Small intestine (tissue), 7 donors: ENCODE data around the gene MRPL28. TPM values are rescaled to one million over a fixed set of nuclear protein-coding genes. Genes with fewer than 3 reads are reported as not detected.
"Not testable (repeated sequence)": the region's sequence is repeated elsewhere in the genome, so short reads cannot be mapped to it uniquely, and the experiment has no call there.

ENCODE experiments used
- DNase-seq, 2 donors: peaks; one replicate each; pipeline versions ENCODE4 v3.0.0 to v3.0.0-alpha.2; 2013
- FAIRE-seq: peaks from 2 replicates; lab custom pipeline; 2012; peaks lifted over from hg19 to GRCh38; lab: Jason Lieb, UNC
- H3K27ac ChIP-seq, 3 donors: one replicate each; pipeline ENCODE4 v1.5.1; 2013; ENCODE audit warnings: low read length in 2 of 3, mild to moderate bottlenecking in 2 of 3, control low read depth in 1 of 3, inconsistent platforms in 1 of 3, low read depth in 1 of 3, moderate library complexity in 1 of 3
- H3K27me3 ChIP-seq, 3 donors: one replicate each; pipeline ENCODE4 v1.6.1; 2013; ENCODE audit warnings: low read length in 3 of 3, inconsistent platforms in 1 of 3; ENCODE audit not compliant: control insufficient read depth in 3 of 3, insufficient read depth in 3 of 3
- H3K36me3 ChIP-seq, 3 donors: one replicate each; pipeline ENCODE4 v1.6.1; 2013; ENCODE audit warnings: low read length in 3 of 3, inconsistent platforms in 1 of 3, low read depth in 1 of 3, mild to moderate bottlenecking in 1 of 3, moderate library complexity in 1 of 3; ENCODE audit not compliant: control insufficient read depth in 3 of 3, insufficient read depth in 2 of 3
- H3K4me1 ChIP-seq, 3 donors: one replicate each; pipeline ENCODE4 v1.6.1; 2013; ENCODE audit warnings: low read length in 2 of 3, inconsistent platforms in 1 of 3, low read depth in 1 of 3, mild to moderate bottlenecking in 1 of 3, moderate library complexity in 1 of 3; ENCODE audit not compliant: control insufficient read depth in 3 of 3, insufficient read depth in 2 of 3
- H3K4me3 ChIP-seq, 3 donors: one replicate each; pipeline ENCODE4 v1.5.1; 2013; ENCODE audit warnings: low read length in 3 of 3, control low read depth in 1 of 3, inconsistent platforms in 1 of 3, low read depth in 1 of 3, mild to moderate bottlenecking in 1 of 3, moderate library complexity in 1 of 3
- H3K9me3 ChIP-seq, 2 donors: one replicate each; pipeline ENCODE4 v1.6.1; 2013; ENCODE audit warnings: low read depth in 1 of 2, low read length in 1 of 2; ENCODE audit not compliant: control insufficient read depth in 2 of 2, insufficient read depth in 1 of 2
- WGBS, 3 donors: extraction: QIAGEN DNeasy Blood & Tissue Kit; methylation state at CpG; one replicate each; pipeline ENCODE4 v1.1.7; 2013; 5-methylcytosine and 5-hydroxymethylcytosine counted together
- polyA plus RNA-seq, 4 donors: library from polyadenylated mRNA; stranded (reverse) in 3 of 4; unstranded in 1 of 4; fragments of 200-250 nt in 3 of 4; fragments of 120-200 nt in 1 of 4; gene quantifications; one replicate each; pipeline versions ENCODE4 v1.2.1 to v1.2.3, GENCODE V29; 2013
- donor health status: healthy with polysubstance abuse.
- donor health status: control.
- donor health status: control.
- donor health status: Bipolar disorder and iron deficiency.
- donor health status: healthy.

The MRPL28 gene
- polyA plus RNA-seq, 4 donors, result 54.2 to 112 (median 92.1) TPM

DNA sequence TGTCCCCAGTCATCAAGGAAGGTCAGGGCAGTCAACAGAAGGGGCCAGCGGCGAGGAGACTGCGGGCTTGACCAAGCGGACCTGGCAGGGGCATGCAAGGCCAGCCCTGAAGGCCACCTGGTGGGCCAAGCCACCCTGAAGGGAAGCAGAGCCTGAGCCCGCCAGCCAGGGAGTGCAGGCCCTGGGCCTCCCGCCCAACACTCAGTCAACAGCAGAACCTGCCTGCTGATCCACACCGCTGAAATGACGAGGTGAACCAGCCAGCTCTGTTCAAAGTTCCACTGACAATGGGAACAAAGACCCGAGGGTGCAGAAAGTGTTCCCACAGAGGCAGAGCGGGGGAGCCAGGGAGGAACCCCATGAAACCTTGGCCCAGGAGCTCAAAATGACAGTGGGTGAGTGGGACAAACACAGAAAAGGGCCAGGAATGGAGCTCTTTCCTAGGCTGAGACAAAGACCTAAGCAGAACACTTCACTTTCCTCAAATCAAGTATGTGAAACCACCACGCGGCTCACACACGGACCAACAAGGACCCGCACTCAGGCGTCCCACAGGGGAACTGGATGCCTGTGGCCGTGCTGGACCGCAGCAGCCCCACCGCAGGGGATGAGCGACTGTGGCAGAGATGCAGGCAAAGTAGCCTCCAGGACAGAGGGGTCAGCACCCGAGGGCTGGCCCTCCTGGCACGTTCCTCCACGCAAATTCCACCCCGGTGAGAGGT lies 29.8 kb downstream of the MRPL28 start:
- FAIRE-seq (no peak), DNase-seq (no peak)
- Histone ChIP-seq H3K27ac (peak overlapping the region in 1 of 3 donors; percentile 74), H3K4me1 (peaks cover 0 to 26% (median 5%) of the 10 kb centered on the region in 3 donors), H3K27me3 (no peaks in the 10 kb centered on the region), H3K9me3 (no peaks in the 10 kb centered on the region), H3K4me3 (no peak overlapping the region), H3K36me3 (peaks cover 0 to 62% (median 0%) of the 10 kb centered on the region in 3 donors)
- 85 to 89% (median 85%) methylated on average over 23 of the region's 23 CpGs for WGBS, 3 donors

DNA sequence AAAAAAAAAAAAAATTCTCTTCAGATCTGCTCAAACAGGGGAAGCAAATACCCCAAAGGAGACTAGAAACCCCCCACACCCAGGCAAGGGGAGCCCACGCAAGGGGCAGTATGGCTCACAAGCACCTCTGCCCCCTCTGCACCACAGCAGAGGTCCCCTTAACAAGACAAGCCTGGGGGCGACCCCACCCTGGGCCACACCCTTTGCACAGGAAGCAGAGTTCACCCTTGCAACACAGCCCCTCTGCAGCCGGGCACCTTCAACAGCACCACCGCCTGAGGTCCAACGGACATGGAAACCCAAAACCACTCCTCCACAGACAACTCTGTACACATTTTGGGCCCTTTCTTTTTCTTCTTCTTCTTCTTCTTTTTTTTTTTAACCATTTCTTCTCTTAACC lies 30.7 kb downstream of the MRPL28 start:
- Histone ChIP-seq H3K4me1 (peaks cover 0 to 30% (median 5%) of the 10 kb centered on the region in 3 donors), H3K27me3 (no peaks in the 10 kb centered on the region), H3K4me3 (no peak overlapping the region), H3K9me3 (no peaks in the 10 kb centered on the region), H3K36me3 (peaks cover 0 to 58% (median 0%) of the 10 kb centered on the region in 3 donors), H3K27ac (peak overlapping the region in 1 of 3 donors; percentile 74)
- WGBS, 3 donors, result 28 to 50% (median 36%) methylated on average over 5 of the region's 5 CpGs
- DNase-seq (peak; percentile 40 to 82), FAIRE-seq (no peak)

GRCh38 chr16:337975-338575 lies 32.3 kb downstream of the MRPL28 start:
- 83 to 86% (median 84%) methylated on average over 21 of the region's 21 CpGs for WGBS, 3 donors
- Histone ChIP-seq H3K27ac (peak overlapping the region in 1 of 3 donors; percentile 33), H3K4me3 (no peak overlapping the region), H3K27me3 (no peaks in the 10 kb centered on the region), H3K9me3 (no peaks in the 10 kb centered on the region), H3K36me3 (peaks cover 0 to 42% (median 0%) of the 10 kb centered on the region in 3 donors), H3K4me1 (peaks cover 0 to 33% (median 5%) of the 10 kb centered on the region in 3 donors)
- DNase-seq (no peak), FAIRE-seq (no peak)

DNA sequence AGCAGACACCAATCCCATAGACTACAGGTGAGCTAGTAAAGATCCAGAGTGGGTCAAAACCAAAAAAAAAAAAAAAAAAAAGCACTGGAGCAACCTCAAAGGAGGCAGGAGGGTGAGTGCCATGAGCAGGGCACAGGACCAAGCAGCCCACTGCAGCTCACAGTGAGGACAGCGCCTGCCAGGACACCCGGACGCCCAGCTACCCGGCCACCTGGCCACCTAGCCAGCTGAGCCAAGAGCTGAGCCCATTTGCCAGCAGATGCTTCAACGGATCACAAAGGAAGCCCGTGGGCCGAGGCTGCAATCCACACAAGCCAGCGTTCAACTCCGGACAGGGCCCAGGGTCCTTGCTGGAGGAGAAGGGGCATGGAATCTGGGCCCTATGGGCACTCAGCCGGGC lies 32.9 kb downstream of the MRPL28 start:
- Histone ChIP-seq H3K27ac (no peak overlapping the region), H3K27me3 (no peaks in the 10 kb centered on the region), H3K9me3 (no peaks in the 10 kb centered on the region), H3K4me3 (no peak overlapping the region), H3K4me1 (peaks cover 0 to 33% (median 5%) of the 10 kb centered on the region in 3 donors), H3K36me3 (peaks cover 0 to 35% (median 0%) of the 10 kb centered on the region in 3 donors)
- 76 to 87% (median 77%) methylated on average over 10 of the region's 10 CpGs for WGBS, 3 donors
- DNase-seq, result no peak
- no peak for FAIRE-seq

DNA sequence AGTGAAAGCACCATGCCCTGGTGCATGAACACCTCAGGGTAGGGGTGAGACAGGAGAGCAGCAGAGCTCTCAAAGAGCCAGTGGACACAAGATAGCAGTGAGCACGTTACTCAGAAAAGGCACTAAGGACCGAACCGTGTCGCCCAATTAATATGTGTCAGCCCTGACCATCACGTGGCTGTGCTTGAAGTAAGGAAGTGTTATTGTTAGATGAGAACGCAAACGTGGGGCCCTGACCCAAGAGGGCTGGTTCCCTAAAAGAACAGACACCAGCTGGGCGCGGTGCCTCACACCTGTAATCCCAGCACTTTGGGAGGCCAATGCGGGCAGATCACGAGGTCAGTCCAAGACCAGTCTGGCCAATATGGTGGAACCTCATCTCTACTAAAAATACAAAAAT lies 34.1 kb downstream of the MRPL28 start:
- peaks cover 0 to 30% (median 0%) of the 10 kb centered on the region in 3 donors for H3K36me3 ChIP-seq
- WGBS, 3 donors, result 88 to 90% (median 89%) methylated on average over 11 of the region's 11 CpGs

DNA sequence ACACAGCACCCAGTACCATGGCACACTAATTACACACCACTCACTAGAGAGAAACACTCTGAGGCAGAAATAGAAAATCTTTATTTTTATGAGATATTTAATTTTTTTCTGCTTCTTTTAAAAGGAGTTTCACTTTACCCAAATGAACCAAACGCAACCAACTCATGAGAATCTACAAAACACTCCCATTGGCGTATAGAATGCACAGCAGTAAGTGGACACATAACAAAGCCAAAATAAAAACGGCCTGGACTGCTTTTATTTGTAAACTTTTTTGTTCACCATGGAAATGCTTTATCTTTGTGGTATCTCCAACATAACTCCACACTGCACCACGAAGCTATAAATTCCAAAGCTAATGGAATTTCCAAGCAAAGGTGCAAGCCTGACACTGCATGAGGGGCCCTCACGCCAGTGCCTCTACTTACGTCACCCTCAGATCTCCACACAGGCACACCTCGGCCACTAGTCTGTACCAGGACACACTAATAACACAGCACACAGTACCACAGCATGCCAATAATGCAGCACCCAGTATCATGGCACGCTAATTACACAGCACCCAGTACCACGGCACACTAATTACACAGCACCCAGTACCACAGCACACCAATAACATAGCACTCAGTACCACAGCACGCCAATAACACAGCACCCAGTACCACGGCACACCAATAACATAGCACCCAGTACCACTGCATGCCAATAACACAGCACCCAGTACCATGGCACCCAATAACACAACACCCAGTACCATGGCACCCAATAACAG lies 35.3 kb downstream of the MRPL28 start:
- Histone ChIP-seq H3K27ac (peak overlapping the region in 1 of 3 donors; percentile 67), H3K4me1 (peaks cover 3 to 40% (median 6%) of the 10 kb centered on the region in 3 donors), H3K36me3 (peaks cover 0 to 23% (median 0%) of the 10 kb centered on the region in 3 donors)
- not testable (repeated sequence) for H3K27me3 ChIP-seq, DNase-seq, H3K9me3 ChIP-seq, H3K4me3 ChIP-seq, FAIRE-seq
- 82 to 86% (median 83%) methylated on average over 11 of the region's 11 CpGs for WGBS, 3 donors

More for the DNA sequence above, 34.1 kb downstream of the MRPL28 start:
- Histone ChIP-seq H3K4me3 (no peak overlapping the region), H3K4me1 (peaks cover 0 to 38% (median 5%) of the 10 kb centered on the region in 3 donors), H3K27me3 (no peaks in the 10 kb centered on the region), H3K9me3 (no peaks in the 10 kb centered on the region), H3K27ac (no peak overlapping the region)
- DNase-seq (no peak), FAIRE-seq (no peak)

GRCh38 chr16:334164-334832 lies 36.0 kb downstream of the MRPL28 start:
- not testable (repeated sequence) for FAIRE-seq, H3K4me3 ChIP-seq, DNase-seq, H3K27me3 ChIP-seq, H3K9me3 ChIP-seq
- Histone ChIP-seq H3K36me3 (peaks cover 0 to 24% (median 0%) of the 10 kb centered on the region in 3 donors), H3K4me1 (peaks cover 3 to 35% (median 3%) of the 10 kb centered on the region in 3 donors), H3K27ac (peak overlapping the region in 1 of 3 donors; percentile 41)
- 97 to 99% (median 98%) methylated on average over 4 to 5 of the region's 5 CpGs for WGBS, 3 donors
